ENCODE measurements around the gene TNFAIP6.
"Not testable (repeated sequence)": the region's sequence is repeated elsewhere in the genome, so short reads cannot be mapped to it uniquely, and the experiment has no call there.

The TNFAIP6 gene

DNA sequence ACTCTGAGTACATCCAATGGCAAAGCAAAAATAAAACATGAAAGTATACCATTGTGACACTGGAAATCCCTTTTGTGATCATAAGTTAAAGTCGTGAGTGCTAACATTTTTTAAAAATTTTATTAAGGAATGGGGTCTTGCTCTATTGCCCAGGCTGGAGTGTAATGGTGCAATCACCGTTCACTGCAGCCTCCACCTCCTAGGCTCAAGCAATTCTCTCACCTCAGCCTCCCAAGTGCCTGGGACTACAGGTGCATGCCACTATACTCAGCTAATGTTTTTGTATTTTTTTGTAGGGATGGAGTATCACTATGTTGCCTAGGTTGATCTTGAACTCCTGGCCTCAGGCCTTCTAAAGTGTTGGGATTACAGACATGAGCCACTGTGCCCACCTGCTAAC, 14.3 kb upstream of the TNFAIP6 start (continued):
- TF ChIP-seq, protein P1, sequence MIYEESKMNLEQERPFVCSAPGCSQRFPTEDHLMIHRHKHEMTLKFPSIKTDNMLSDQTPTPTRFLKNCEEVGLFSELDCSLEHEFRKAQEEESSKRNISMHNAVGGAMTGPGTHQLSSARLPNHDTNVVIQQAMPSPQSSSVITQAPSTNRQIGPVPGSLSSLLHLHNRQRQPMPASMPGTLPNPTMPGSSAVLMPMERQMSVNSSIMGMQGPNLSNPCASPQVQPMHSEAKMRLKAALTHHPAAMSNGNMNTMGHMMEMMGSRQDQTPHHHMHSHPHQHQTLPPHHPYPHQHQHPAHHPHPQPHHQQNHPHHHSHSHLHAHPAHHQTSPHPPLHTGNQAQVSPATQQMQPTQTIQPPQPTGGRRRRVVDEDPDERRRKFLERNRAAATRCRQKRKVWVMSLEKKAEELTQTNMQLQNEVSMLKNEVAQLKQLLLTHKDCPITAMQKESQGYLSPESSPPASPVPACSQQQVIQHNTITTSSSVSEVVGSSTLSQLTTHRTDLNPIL (CRISPR knock-in tag; IDR thresholded peaks at IDR 0.05; ENCODE audit: low read depth), result no peak
- TF ChIP-seq ISL1 (CRISPR knock-in tag; IDR thresholded peaks at IDR 0.05) (no peak), ZFP30 (CRISPR knock-in tag; IDR thresholded peaks at IDR 0.05) (no peak), PPARA (CRISPR knock-in tag; IDR thresholded peaks at IDR 0.05; ENCODE audit: borderline replicate concordance) (no peak)

DNA sequence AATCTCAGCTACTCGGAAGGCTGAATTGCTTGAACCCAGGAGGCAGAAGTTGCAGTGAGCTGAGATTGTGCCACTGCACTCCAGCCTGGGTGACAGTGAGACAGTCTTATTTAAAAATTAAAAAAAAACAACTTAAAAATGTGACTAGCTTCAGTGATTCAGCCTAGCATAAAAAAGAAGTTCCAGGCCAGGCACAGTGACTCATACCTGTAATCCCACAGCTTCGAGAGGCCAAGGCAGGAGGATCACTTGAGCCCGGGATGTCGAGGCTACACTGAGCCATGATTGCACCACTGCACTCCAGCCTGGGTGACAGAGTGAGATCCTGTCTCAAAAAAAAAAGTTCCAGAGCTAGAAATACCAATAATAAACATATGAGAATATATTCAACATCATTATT, 13.2 kb upstream of the TNFAIP6 start:
- ATAC-seq, result not testable (repeated sequence)

DNA sequence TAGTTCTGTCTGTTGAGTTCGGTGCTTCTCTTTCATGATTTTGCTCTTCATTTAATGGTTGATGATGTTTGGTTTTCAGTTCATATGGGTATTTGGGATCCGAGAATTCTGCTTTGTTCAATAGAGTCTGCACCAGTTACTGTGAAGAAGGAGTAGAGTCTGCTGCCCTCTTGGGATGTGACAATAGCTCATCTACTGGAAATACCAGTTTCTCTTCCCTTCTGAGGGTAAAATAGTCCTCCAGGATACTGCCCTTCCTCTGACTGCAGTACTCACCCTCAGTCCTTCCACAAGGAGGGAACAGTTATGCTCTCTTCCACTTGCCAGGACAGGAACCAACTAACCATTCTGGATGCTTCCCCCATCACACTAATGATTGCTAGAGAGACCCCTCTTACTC, 12.5 kb upstream of the TNFAIP6 start:
- ATAC-seq, result no peak
- TF ChIP-seq PPARA (CRISPR knock-in tag; IDR thresholded peaks at IDR 0.05; ENCODE audit: borderline replicate concordance) (no peak), TSHZ2 (CRISPR knock-in tag; IDR thresholded peaks at IDR 0.05) (no peak)

DNA sequence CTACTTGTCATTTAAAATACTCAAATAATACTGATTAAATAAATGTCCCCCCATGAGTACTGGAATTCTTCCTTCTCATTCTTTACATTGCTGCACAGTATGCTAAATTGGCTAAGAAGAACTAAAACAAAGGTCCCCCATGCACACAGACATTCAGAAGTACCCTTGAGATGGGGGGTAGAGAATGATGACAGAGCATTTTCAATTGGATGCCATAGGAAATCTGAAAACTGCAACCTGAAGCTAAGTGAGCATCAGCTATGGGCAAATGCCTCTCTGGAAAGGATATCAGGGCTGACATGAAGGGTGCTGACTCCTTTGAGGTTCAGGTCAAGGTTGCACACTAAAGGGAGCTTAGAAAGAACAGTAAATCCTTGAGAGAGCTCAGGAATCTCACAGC, 10.1 kb upstream of the TNFAIP6 start:
- no peak for ATAC-seq
- TF ChIP-seq GLIS3 (CRISPR knock-in tag; IDR thresholded peaks at IDR 0.05) (no peak), TOX (CRISPR knock-in tag; IDR thresholded peaks at IDR 0.05; ENCODE audit: borderline replicate concordance) (no peak), ISL1 (CRISPR knock-in tag; IDR thresholded peaks at IDR 0.05) (no peak), CSDC2 (CRISPR knock-in tag; IDR thresholded peaks at IDR 0.05) (no peak), TCF4 (CRISPR knock-in tag; IDR thresholded peaks at IDR 0.05; ENCODE audit: borderline replicate concordance) (no peak), TSHZ2 (CRISPR knock-in tag; IDR thresholded peaks at IDR 0.05) (no peak), SNAI2 (CRISPR knock-in tag; IDR thresholded peaks at IDR 0.05) (no peak), ZNF8 (CRISPR knock-in tag; IDR thresholded peaks at IDR 0.05) (no peak), ZFP30 (CRISPR knock-in tag; IDR thresholded peaks at IDR 0.05) (no peak), PPARA (CRISPR knock-in tag; IDR thresholded peaks at IDR 0.05; ENCODE audit: borderline replicate concordance) (no peak)
- TF ChIP-seq, protein P1 (CRISPR knock-in tag; IDR thresholded peaks at IDR 0.05; ENCODE audit: low read depth), result no peak
- TF ChIP-seq, protein P2, sequence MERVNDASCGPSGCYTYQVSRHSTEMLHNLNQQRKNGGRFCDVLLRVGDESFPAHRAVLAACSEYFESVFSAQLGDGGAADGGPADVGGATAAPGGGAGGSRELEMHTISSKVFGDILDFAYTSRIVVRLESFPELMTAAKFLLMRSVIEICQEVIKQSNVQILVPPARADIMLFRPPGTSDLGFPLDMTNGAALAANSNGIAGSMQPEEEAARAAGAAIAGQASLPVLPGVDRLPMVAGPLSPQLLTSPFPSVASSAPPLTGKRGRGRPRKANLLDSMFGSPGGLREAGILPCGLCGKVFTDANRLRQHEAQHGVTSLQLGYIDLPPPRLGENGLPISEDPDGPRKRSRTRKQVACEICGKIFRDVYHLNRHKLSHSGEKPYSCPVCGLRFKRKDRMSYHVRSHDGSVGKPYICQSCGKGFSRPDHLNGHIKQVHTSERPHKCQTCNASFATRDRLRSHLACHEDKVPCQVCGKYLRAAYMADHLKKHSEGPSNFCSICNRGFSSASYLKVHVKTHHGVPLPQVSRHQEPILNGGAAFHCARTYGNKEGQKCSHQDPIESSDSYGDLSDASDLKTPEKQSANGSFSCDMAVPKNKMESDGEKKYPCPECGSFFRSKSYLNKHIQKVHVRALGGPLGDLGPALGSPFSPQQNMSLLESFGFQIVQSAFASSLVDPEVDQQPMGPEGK (CRISPR knock-in tag; IDR thresholded peaks at IDR 0.05; ENCODE audit: borderline replicate concordance), result no peak

DNA sequence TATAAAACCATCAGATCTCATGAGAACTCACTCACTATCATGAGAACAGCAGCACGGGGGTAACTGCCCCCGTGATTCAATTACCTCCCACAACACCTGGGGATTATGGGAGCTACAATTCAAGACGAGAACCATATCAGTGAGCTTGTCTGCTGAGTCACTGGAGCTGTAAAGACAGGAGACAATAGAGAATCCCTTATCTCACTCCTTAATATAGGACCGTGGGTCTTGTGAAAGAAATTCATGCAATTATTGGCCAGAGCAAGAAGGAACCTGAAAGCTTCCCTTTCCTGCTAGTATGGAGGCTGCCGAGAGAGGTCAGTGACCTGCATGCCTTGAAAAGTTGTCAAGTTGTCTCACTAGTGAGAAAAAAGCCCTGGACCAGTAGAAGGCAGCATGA, 9.5 kb upstream of the TNFAIP6 start:
- TF ChIP-seq CSDC2 (CRISPR knock-in tag; IDR thresholded peaks at IDR 0.05) (no peak), OSR1 (CRISPR knock-in tag; IDR thresholded peaks at IDR 0.05) (no peak), ZC3H10 (CRISPR knock-in tag; IDR thresholded peaks at IDR 0.05) (no peak), ISL1 (CRISPR knock-in tag; IDR thresholded peaks at IDR 0.05) (no peak), GLIS3 (CRISPR knock-in tag; IDR thresholded peaks at IDR 0.05) (no peak), TCF4 (CRISPR knock-in tag; IDR thresholded peaks at IDR 0.05; ENCODE audit: borderline replicate concordance) (no peak)
- TF ChIP-seq, protein P1 (CRISPR knock-in tag; IDR thresholded peaks at IDR 0.05; ENCODE audit: low read depth), result no peak
- no peak for ATAC-seq
